ENCODE data around the gene ZNF430. TPM values are rescaled to one million over a fixed set of nuclear protein-coding genes. Genes with fewer than 3 reads are reported as not detected.

ZNF430 gene
- total and polyA plus RNA-seq, 10 of the 15 experiments (the other 5 are each of a cell fraction or from before 2014, with no cell fraction given): 4.6 to 19.0 (median 12.1) TPM

DNA sequence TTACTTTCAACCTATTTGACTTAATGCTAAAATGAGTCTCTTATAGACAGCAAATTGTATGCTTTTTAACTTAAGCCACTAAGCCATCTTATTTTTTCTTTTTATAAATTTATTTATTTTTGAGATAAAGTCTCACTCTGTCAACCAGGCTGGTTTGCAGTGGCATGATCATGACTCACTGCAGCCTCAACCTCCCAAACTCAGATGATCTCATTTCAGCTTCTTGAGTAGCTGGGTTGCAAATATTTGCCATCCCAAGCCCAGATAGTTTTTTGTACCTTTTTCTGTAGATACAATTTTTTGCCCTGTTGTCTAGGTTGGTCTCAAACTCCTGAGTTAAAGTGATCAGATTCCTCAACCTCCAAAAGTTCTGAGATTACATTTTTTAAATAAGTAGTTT lies 88.7 kb downstream of the ZNF430 start:
- no peak for FAIRE-seq
- ChIA-PET POLR2A (no interaction called here), RAD21 (ENCODE audit: unreplicated experiment) (no interaction called here), CTCF (no interaction called here), SMC1A (ENCODE audit: uncharacterized antibody, unreplicated experiment) (no interaction called here)
- Histone ChIP-seq H3K27ac (ENCODE audit: control insufficient read depth, insufficient read depth) (no peak overlapping the region), H3K4me2 (ENCODE audit: control insufficient read depth, insufficient read depth) (no peak overlapping the region), H3K9ac (ENCODE audit: control insufficient read depth, insufficient read depth, low read length) (no peak overlapping the region), H3K79me2 (ENCODE audit: control insufficient read depth, insufficient read depth, low read length) (no peaks in the 10 kb centered on the region), H2AFZ (ENCODE audit: control insufficient read depth, low read depth, low read length) (no peak overlapping the region), H3K4me3 (no peak overlapping the region), H3K4me1 (ENCODE audit: control insufficient read depth, insufficient read depth, low read length) (no peaks in the 10 kb centered on the region), H3K9me3 (replicated peaks; ENCODE audit: control insufficient read depth, insufficient read depth, low read length) (no peaks in the 10 kb centered on the region; the same call in 2 of the 3 replicates), H4K20me1 (ENCODE audit: control insufficient read depth, insufficient read depth) (no peaks in the 10 kb centered on the region), H3K27me3 (replicated peaks in 1 of 2; ENCODE audit: control insufficient read depth in 2 of 2, insufficient read depth in 2 of 2, low read length in 1 of 2) (no peaks in the 10 kb centered on the region), H3K36me3 (ENCODE audit: control insufficient read depth in 2 of 2, insufficient read depth in 2 of 2, low read length in 1 of 2) (peaks cover 0 to 3% of the 10 kb centered on the region in 2 experiments; a peak in 1 of 4 replicates)
- in situ Hi-C loops (cut with MboI): no loop called here
- no peak for ATAC-seq
- intact Hi-C loops (cut with micrococcal nuclease; ENCODE audit: unreplicated experiment): no loop called here
- no TSS peak for BruUV-seq (replicated peaks)
- DNase-seq (ENCODE audit: low read depth, low spot score): no peak
- TF ChIP-seq NR2C2 (IDR thresholded peaks at IDR 0.05; ENCODE audit: borderline replicate concordance, control insufficient read depth, insufficient read length, low read depth) (no peak), CREB1 (IDR thresholded peaks at IDR 0.05; ENCODE audit: low read depth) (no peak), ZNF207 (IDR thresholded peaks at IDR 0.05; ENCODE audit: borderline replicate concordance) (no peak), ESRRA (IDR thresholded peaks at IDR 0.05; ENCODE audit: low read length) (no peak), YY1 (IDR thresholded peaks at IDR 0.05; ENCODE audit: low read depth, low read length) (no peak), HDGF (IDR thresholded peaks at IDR 0.05) (no peak), NFIC (IDR thresholded peaks at IDR 0.05; ENCODE audit: low read depth, low read length) (no peak), SIN3A (IDR thresholded peaks at IDR 0.05; ENCODE audit: low read depth, low read length) (no peak), IRF4 (IDR thresholded peaks at IDR 0.05; ENCODE audit: low read depth, low read length) (no peak), ASH2L (IDR thresholded peaks at IDR 0.05; ENCODE audit: borderline replicate concordance, low read depth) (no peak), HDAC6 (IDR thresholded peaks at IDR 0.05; ENCODE audit: unreplicated experiment) (no peak), FOS (IDR thresholded peaks at IDR 0.05; ENCODE audit: borderline replicate concordance, extremely low read depth, insufficient read length) (no peak), YBX1 (IDR thresholded peaks at IDR 0.05) (no peak), CHD4 (IDR thresholded peaks at IDR 0.05) (no peak)
- TF ChIP-seq, protein P1, sequence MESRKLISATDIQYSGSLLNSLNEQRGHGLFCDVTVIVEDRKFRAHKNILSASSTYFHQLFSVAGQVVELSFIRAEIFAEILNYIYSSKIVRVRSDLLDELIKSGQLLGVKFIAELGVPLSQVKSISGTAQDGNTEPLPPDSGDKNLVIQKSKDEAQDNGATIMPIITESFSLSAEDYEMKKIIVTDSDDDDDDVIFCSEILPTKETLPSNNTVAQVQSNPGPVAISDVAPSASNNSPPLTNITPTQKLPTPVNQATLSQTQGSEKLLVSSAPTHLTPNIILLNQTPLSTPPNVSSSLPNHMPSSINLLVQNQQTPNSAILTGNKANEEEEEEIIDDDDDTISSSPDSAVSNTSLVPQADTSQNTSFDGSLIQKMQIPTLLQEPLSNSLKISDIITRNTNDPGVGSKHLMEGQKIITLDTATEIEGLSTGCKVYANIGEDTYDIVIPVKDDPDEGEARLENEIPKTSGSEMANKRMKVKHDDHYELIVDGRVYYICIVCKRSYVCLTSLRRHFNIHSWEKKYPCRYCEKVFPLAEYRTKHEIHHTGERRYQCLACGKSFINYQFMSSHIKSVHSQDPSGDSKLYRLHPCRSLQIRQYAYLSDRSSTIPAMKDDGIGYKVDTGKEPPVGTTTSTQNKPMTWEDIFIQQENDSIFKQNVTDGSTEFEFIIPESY (IDR thresholded peaks at IDR 0.05): no peak
- TF ChIP-seq, protein P2, sequence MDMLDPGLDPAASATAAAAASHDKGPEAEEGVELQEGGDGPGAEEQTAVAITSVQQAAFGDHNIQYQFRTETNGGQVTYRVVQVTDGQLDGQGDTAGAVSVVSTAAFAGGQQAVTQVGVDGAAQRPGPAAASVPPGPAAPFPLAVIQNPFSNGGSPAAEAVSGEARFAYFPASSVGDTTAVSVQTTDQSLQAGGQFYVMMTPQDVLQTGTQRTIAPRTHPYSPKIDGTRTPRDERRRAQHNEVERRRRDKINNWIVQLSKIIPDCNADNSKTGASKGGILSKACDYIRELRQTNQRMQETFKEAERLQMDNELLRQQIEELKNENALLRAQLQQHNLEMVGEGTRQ (IDR thresholded peaks at IDR 0.05; ENCODE audit: borderline replicate concordance, low read depth, low read length): no peak
- TF ChIP-seq, protein P3, sequence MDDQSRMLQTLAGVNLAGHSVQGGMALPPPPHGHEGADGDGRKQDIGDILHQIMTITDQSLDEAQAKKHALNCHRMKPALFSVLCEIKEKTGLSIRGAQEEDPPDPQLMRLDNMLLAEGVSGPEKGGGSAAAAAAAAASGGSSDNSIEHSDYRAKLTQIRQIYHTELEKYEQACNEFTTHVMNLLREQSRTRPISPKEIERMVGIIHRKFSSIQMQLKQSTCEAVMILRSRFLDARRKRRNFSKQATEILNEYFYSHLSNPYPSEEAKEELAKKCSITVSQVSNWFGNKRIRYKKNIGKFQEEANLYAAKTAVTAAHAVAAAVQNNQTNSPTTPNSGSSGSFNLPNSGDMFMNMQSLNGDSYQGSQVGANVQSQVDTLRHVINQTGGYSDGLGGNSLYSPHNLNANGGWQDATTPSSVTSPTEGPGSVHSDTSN (IDR thresholded peaks at IDR 0.05; ENCODE audit: insufficient replicate concordance, low read depth, low read length): no peak
- TF ChIP-seq, protein P4, sequence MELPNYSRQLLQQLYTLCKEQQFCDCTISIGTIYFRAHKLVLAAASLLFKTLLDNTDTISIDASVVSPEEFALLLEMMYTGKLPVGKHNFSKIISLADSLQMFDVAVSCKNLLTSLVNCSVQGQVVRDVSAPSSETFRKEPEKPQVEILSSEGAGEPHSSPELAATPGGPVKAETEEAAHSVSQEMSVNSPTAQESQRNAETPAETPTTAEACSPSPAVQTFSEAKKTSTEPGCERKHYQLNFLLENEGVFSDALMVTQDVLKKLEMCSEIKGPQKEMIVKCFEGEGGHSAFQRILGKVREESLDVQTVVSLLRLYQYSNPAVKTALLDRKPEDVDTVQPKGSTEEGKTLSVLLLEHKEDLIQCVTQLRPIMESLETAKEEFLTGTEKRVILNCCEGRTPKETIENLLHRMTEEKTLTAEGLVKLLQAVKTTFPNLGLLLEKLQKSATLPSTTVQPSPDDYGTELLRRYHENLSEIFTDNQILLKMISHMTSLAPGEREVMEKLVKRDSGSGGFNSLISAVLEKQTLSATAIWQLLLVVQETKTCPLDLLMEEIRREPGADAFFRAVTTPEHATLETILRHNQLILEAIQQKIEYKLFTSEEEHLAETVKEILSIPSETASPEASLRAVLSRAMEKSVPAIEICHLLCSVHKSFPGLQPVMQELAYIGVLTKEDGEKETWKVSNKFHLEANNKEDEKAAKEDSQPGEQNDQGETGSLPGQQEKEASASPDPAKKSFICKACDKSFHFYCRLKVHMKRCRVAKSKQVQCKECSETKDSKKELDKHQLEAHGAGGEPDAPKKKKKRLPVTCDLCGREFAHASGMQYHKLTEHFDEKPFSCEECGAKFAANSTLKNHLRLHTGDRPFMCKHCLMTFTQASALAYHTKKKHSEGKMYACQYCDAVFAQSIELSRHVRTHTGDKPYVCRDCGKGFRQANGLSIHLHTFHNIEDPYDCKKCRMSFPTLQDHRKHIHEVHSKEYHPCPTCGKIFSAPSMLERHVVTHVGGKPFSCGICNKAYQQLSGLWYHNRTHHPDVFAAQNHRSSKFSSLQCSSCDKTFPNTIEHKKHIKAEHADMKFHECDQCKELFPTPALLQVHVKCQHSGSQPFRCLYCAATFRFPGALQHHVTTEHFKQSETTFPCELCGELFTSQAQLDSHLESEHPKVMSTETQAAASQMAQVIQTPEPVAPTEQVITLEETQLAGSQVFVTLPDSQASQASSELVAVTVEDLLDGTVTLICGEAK (IDR thresholded peaks at IDR 0.05; ENCODE audit: borderline replicate concordance): no peak
